ENCODE data around the gene USP27X.

USP27X gene

GRCh38 chrX:49862093-49862492, 17.2 kb upstream of the USP27X start:
- no peak for TF ChIP-seq CTCF (IDR thresholded peaks at IDR 0.05; ENCODE audit: low read depth, low read length)
- no peak overlapping the region for H3K4me3 ChIP-seq (ENCODE audit: low read depth, low read length)

- no peak overlapping the region for H3K4me3 ChIP-seq (ENCODE audit: low read depth, low read length)
- TF ChIP-seq CTCF (IDR thresholded peaks at IDR 0.05; ENCODE audit: low read depth, low read length): no peak
Measured at GRCh38 chrX:49868739-49869138, 10.5 kb upstream of the USP27X start.

- H3K4me3 ChIP-seq (ENCODE audit: low read depth, low read length): no peak overlapping the region
- peak; percentile 26; the same call in 1 of the 2 replicates for TF ChIP-seq CTCF (IDR thresholded peaks at IDR 0.05; ENCODE audit: low read depth, low read length)
Measured at GRCh38 chrX:49876750-49877149, 2.5 kb upstream of the USP27X start.

GRCh38 chrX:49877397-49878101, 1.7 kb upstream of the USP27X start:
- no peak overlapping the region for H3K4me3 ChIP-seq (ENCODE audit: low read depth, low read length)
- TF ChIP-seq CTCF (IDR thresholded peaks at IDR 0.05; ENCODE audit: low read depth, low read length): no peak

GRCh38 chrX:49878128-49878833, 1.0 kb upstream of the USP27X start:
- H3K4me3 ChIP-seq (ENCODE audit: low read depth, low read length): peak overlapping the region; percentile 56
- no peak for TF ChIP-seq CTCF (IDR thresholded peaks at IDR 0.05; ENCODE audit: low read depth, low read length)

GRCh38 chrX:49879656-49880277, 483 bp downstream of the USP27X start:
- peak overlapping the region; percentile 56 for H3K4me3 ChIP-seq (ENCODE audit: low read depth, low read length)
- no peak for TF ChIP-seq CTCF (IDR thresholded peaks at IDR 0.05; ENCODE audit: low read depth, low read length)

- TF ChIP-seq CTCF (IDR thresholded peaks at IDR 0.05; ENCODE audit: low read depth, low read length): no peak
- H3K4me3 ChIP-seq (ENCODE audit: low read depth, low read length): no peak overlapping the region
Measured at GRCh38 chrX:49880668-49881067, 1.4 kb downstream of the USP27X start.

Measured in WI38 (cell line).